Upper lobe of right lung (tissue), 1 donor: Measurements from ENCODE around the gene DMKN. TPM values are rescaled to one million over a fixed set of nuclear protein-coding genes. Genes with fewer than 3 reads are reported as not detected.

Experiments
- ATAC-seq: fragments of 200-7000 bp; cut with Tn5 transposase; one replicate; pipeline ENCODE4 v1.9.1; 2020; ENCODE audit warnings: mild to moderate bottlenecking, moderate library complexity
- DNase-seq: peaks from one replicate; pipeline ENCODE4 v3.0.0-alpha.2; 2020
- H3K27ac ChIP-seq: fragments of 200-600 bp; one replicate; pipeline ENCODE4 v1.8.0; 2022
- H3K27me3 ChIP-seq: fragments of 200-600 bp; one replicate; pipeline ENCODE4 v1.8.0; 2022; ENCODE audit warnings: mild to moderate bottlenecking
- H3K36me3 ChIP-seq: fragments of 200-600 bp; one replicate; pipeline ENCODE4 v1.8.0; 2022
- H3K4me1 ChIP-seq: fragments of 200-600 bp; one replicate; pipeline ENCODE4 v1.8.0; 2022
- H3K4me3 ChIP-seq: fragments of 200-600 bp; one replicate; pipeline ENCODE4 v1.8.0; 2022; ENCODE audit warnings: mild to moderate bottlenecking
- H3K9me3 ChIP-seq: fragments of 200-600 bp; one replicate; pipeline ENCODE4 v1.8.0; 2022
- CTCF ChIP-seq: fragments of 200-600 bp; IDR thresholded peaks from one replicate; pipeline ENCODE4 v1.8.0; 2022; ENCODE audit warnings: antibody characterized with exemption
- intact Hi-C: fragments of 100-400 bp; cut with DNase I; formaldehyde crosslinking; loops from one replicate; pipeline ENCODE4 v1.11.0; 2022
- total RNA-seq: library from RNA; stranded (reverse); fragmentation: NEBNext Ultra II Directional; extraction: Animal tissue kit (Norgen Biotek cat#: 25700); gene quantifications from one replicate; pipeline ENCODE4 v1.2.1, GENCODE V29; 2021
- donor health status: DM: no; HTN: yes; CAD: no; lungs with severe emphysema.

DMKN gene
- total RNA-seq, 1 donor from 2014 or later, result 79.8 TPM

- ATAC-seq, result no peak
- no peaks in the 10 kb centered on the region for H3K27me3 ChIP-seq
- H3K27ac ChIP-seq, result no peak within 1 kb of the TSS
- no peak within 1 kb of the TSS for H3K4me3 ChIP-seq
- no peaks in the 10 kb centered on the region for H3K9me3 ChIP-seq
- peaks cover 13% of the 10 kb centered on the region for H3K4me1 ChIP-seq
- TF ChIP-seq CTCF, result no peak
- intact Hi-C loops, result no loop called here
- DNase-seq, result no peak
- no peaks in the 10 kb centered on the region for H3K36me3 ChIP-seq
These were observed 65.6 kb downstream of the DMKN start, which contains the start of gene FFAR2 for GRCh38 chr19:35447606-35448469. Gene FFAR2 (plus strand): TSS chr19:35448257. CDS start chr19:35449715, 1,458 bp downstream.

Other genes starting within 250 kb of the DMKN start
- 152 TPM for gene USF2, start 244.7 kb downstream of the DMKN start, total RNA-seq
- gene HAMP, start 231.1 kb downstream of the DMKN start, total RNA-seq, result 1.5 TPM
- not detected for gene MAG, start 221.5 kb downstream of the DMKN start, total RNA-seq
- 15.8 TPM for gene CD22, start 184.5 kb downstream of the DMKN start, total RNA-seq
- gene FFAR1, start 165.7 kb downstream of the DMKN start, total RNA-seq, result not detected
- gene FFAR3, start 155.2 kb downstream of the DMKN start, total RNA-seq, result not detected
- gene GPR42, start 142.6 kb downstream of the DMKN start, total RNA-seq, result not detected
- 2.6 TPM for gene FFAR2, start 65.4 kb downstream of the DMKN start, total RNA-seq
- not detected for gene KRTDAP, start 23.2 kb downstream of the DMKN start, total RNA-seq
- gene SBSN, start 14.7 kb upstream of the DMKN start, total RNA-seq, result not detected
- gene GAPDHS, start 19.8 kb upstream of the DMKN start, total RNA-seq, result not detected
- gene TMEM147, start 32.0 kb upstream of the DMKN start, total RNA-seq, result 77.7 TPM
- gene ATP4A, start 50.0 kb upstream of the DMKN start, total RNA-seq, result not detected
- gene PMIS2, start 72.5 kb upstream of the DMKN start, total RNA-seq, result not detected
- 8.9 TPM for gene HAUS5, start 99.1 kb upstream of the DMKN start, total RNA-seq
- 64.5 TPM for gene RBM42, start 115.4 kb upstream of the DMKN start, total RNA-seq
- gene ETV2, start 128.1 kb upstream of the DMKN start, total RNA-seq, result 0.72 TPM
- 226 TPM for gene COX6B1, start 134.7 kb upstream of the DMKN start, total RNA-seq
- gene UPK1A, start 152.9 kb upstream of the DMKN start, total RNA-seq, result not detected
- gene ZBTB32, start 190.9 kb upstream of the DMKN start, total RNA-seq, result 0.23 TPM
- gene KMT2B, start 204.4 kb upstream of the DMKN start, total RNA-seq, result 36.6 TPM
- gene IGFLR1, start 228.8 kb upstream of the DMKN start, total RNA-seq, result 16.9 TPM
- 26.3 TPM for gene U2AF1L4, start 231.8 kb upstream of the DMKN start, total RNA-seq
- 51.0 TPM for gene PSENEN, start 232.0 kb upstream of the DMKN start, total RNA-seq
- 11.3 TPM for gene LIN37, start 234.9 kb upstream of the DMKN start, total RNA-seq
- gene HSPB6, start 243.4 kb upstream of the DMKN start, total RNA-seq, result 41.3 TPM
- gene PROSER3, start 244.5 kb upstream of the DMKN start, total RNA-seq, result 18.2 TPM